Renal pelvis (tissue), 3 donors: Measurements from ENCODE around the gene TLCD3B. TPM values are rescaled to one million over a fixed set of nuclear protein-coding genes. Genes with fewer than 3 reads are reported as not detected.

ENCODE experiments used
- polyA plus RNA-seq, 3 donors: library from polyadenylated mRNA; unstranded; fragments of 120-200 nt; gene quantifications; one replicate each; pipeline ENCODE4 v1.2.1, GENCODE V29; 2013; ENCODE audit not compliant: insufficient read length in 3 of 3

The TLCD3B gene
- polyA plus RNA-seq, 3 donors = 1.2 to 1.7 (median 1.2) TPM

Other genes starting within 250 kb of the TLCD3B start
- 10 to 100 TPM; 68.2 to 81.8 (median 77.3) TPM for gene KIF22, start 240.5 kb downstream of the TLCD3B start, polyA plus RNA-seq
- gene MAZ, start 224.7 kb downstream of the TLCD3B start, polyA plus RNA-seq = 100 to 1,000 TPM; 330 to 392 (median 348) TPM
- 10 to 100 TPM; 15.4 to 22.5 (median 21.6) TPM for gene PRRT2, start 219.1 kb downstream of the TLCD3B start, polyA plus RNA-seq
- gene PAGR1, start 215.1 kb downstream of the TLCD3B start, polyA plus RNA-seq = 10 to 100 TPM; 40.2 to 44.1 (median 43.6) TPM
- gene MVP, start 210.8 kb downstream of the TLCD3B start, polyA plus RNA-seq = 10 to 100 TPM; 16.1 to 24.7 (median 24.2) TPM
- gene CDIPT, start 168.0 kb downstream of the TLCD3B start, polyA plus RNA-seq = 100 to 1,000 TPM; 111 to 120 (median 117) TPM
- gene SEZ6L2, start 131.7 kb downstream of the TLCD3B start, polyA plus RNA-seq = 10 to 100 TPM; 10.1 to 13.6 (median 11.7) TPM
- 1 to 10 TPM in 2 of 3 donors, under 1 TPM in 1; 0.95 to 1.4 (median 1.0) TPM for gene ASPHD1, start 130.8 kb downstream of the TLCD3B start, polyA plus RNA-seq
- gene KCTD13, start 105.0 kb downstream of the TLCD3B start, polyA plus RNA-seq = 10 to 100 TPM; 14.8 to 30.9 (median 29.4) TPM
- 100 to 1,000 TPM; 106 to 123 (median 113) TPM for gene TMEM219, start 69.2 kb downstream of the TLCD3B start, polyA plus RNA-seq
- 10 to 100 TPM; 51.0 to 56.5 (median 53.1) TPM for gene TAOK2, start 57.4 kb downstream of the TLCD3B start, polyA plus RNA-seq
- 10 to 100 TPM; 19.9 to 22.2 (median 20.7) TPM for gene HIRIP3, start 35.7 kb downstream of the TLCD3B start, polyA plus RNA-seq
- gene INO80E, start 35.0 kb downstream of the TLCD3B start, polyA plus RNA-seq = 10 to 100 TPM; 52.3 to 64.9 (median 56.6) TPM
- 1 to 10 TPM; 2.9 to 4.9 (median 4.6) TPM for gene DOC2A, start 20.2 kb downstream of the TLCD3B start, polyA plus RNA-seq
- not detected for gene C16orf92, start 8.1 kb downstream of the TLCD3B start, polyA plus RNA-seq
- gene ALDOA, start 34.5 kb upstream of the TLCD3B start, polyA plus RNA-seq = 100 to 1,000 TPM; 525 to 600 (median 593) TPM
- 100 to 1,000 TPM in 2 of 3 donors, 10 to 100 TPM in 1; 99.4 to 116 (median 109) TPM for gene PPP4C, start 44.7 kb upstream of the TLCD3B start, polyA plus RNA-seq
- gene TBX6, start 60.7 kb upstream of the TLCD3B start, polyA plus RNA-seq = 1 to 10 TPM; 1.5 to 1.9 (median 1.7) TPM
- gene YPEL3, start 64.9 kb upstream of the TLCD3B start, polyA plus RNA-seq = 10 to 100 TPM; 58.6 to 70.9 (median 60.8) TPM
- gene GDPD3, start 82.3 kb upstream of the TLCD3B start, polyA plus RNA-seq = 10 to 100 TPM; 11.3 to 13.6 (median 13.0) TPM
- gene MAPK3, start 91.9 kb upstream of the TLCD3B start, polyA plus RNA-seq = 10 to 100 TPM; 84.3 to 88.5 (median 85.4) TPM
- gene CORO1A, start 152.3 kb upstream of the TLCD3B start, polyA plus RNA-seq = 10 to 100 TPM in 1 of 3 donors, 1 to 10 TPM in 2; 9.2 to 15.1 (median 9.8) TPM
- 10 to 100 TPM; 32.5 to 43.1 (median 37.9) TPM for gene BOLA2B, start 162.4 kb upstream of the TLCD3B start, polyA plus RNA-seq
- gene SLX1A, start 162.6 kb upstream of the TLCD3B start, polyA plus RNA-seq = 10 to 100 TPM; 24.9 to 39.9 (median 35.5) TPM
- gene SULT1A3, start 168.0 kb upstream of the TLCD3B start, polyA plus RNA-seq = 10 to 100 TPM; 10.6 to 25.3 (median 16.6) TPM
- gene NPIPB13, start 217.2 kb upstream of the TLCD3B start, polyA plus RNA-seq = 10 to 100 TPM in 2 of 3 donors, 1 to 10 TPM in 1; 3.4 to 37.4 (median 29.1) TPM